ENCODE results near the gene TM4SF5. TPM values are rescaled to one million over a fixed set of nuclear protein-coding genes. Genes with fewer than 3 reads are reported as not detected.

The TM4SF5 gene
- total RNA-seq, 3 donors from 2014 or later (not counting 1 experiment from before 2014, with no cell fraction given) = not detected

- intact Hi-C loops (cut with micrococcal nuclease) = no loop called here
These were observed 18.3 kb upstream of the TM4SF5 start for GRCh38 chr17:4753392-4753791.

DNA sequence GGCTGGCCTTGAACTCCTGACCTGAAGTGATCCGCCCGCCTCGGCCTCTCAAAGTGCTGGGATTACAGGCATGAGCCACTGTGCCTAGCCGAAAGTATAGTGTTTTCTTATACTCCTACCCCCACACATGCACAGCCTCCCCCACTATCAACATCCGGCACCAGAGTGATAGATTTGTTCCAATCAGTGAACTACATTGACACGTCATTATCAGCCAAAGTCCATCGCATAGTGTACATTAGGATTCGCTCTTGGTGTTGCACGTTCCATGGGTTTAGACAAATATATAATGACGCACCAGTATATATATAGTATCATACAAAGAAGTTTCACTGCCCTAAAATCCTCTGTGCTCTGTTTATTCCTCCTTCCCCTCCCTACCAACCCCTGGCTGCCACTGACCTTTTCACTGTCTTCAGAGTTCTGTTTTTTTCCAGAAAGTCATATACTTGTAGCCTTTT is 11.9 kb upstream of the TM4SF5 start:
- TF ChIP-seq, protein P1, sequence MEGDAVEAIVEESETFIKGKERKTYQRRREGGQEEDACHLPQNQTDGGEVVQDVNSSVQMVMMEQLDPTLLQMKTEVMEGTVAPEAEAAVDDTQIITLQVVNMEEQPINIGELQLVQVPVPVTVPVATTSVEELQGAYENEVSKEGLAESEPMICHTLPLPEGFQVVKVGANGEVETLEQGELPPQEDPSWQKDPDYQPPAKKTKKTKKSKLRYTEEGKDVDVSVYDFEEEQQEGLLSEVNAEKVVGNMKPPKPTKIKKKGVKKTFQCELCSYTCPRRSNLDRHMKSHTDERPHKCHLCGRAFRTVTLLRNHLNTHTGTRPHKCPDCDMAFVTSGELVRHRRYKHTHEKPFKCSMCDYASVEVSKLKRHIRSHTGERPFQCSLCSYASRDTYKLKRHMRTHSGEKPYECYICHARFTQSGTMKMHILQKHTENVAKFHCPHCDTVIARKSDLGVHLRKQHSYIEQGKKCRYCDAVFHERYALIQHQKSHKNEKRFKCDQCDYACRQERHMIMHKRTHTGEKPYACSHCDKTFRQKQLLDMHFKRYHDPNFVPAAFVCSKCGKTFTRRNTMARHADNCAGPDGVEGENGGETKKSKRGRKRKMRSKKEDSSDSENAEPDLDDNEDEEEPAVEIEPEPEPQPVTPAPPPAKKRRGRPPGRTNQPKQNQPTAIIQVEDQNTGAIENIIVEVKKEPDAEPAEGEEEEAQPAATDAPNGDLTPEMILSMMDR (IDR thresholded peaks at IDR 0.05) = no peak
- Histone ChIP-seq H3K4me3 (ENCODE audit: low read length) (no peak overlapping the region), H3K36me3 (ENCODE audit: control insufficient read depth, insufficient read depth, low read length) (no peaks in the 10 kb centered on the region), H3K27ac (ENCODE audit: low read length) (no peak overlapping the region), H3K9me3 (ENCODE audit: control insufficient read depth, insufficient read depth, low read length) (no peaks in the 10 kb centered on the region), H3K4me1 (ENCODE audit: control insufficient read depth, insufficient read depth, low read length) (no peaks in the 10 kb centered on the region), H3K27me3 (ENCODE audit: control insufficient read depth, insufficient read depth, low read length) (no peaks in the 10 kb centered on the region)
- H3K36me3 Mint-ChIP-seq = no peaks in the 10 kb centered on the region
- intact Hi-C loops (cut with micrococcal nuclease) = no loop called here
- peaks cover 8% of the 10 kb centered on the region in 2 donors for H3K27me3 Mint-ChIP-seq (ENCODE audit: low read depth in 2 of 2)
- H3K4me3 Mint-ChIP-seq = no peak overlapping the region
- no peaks in the 10 kb centered on the region for H3K9me3 Mint-ChIP-seq
- H3K27ac Mint-ChIP-seq = no peak overlapping the region
- no peaks in the 10 kb centered on the region for H3K4me1 Mint-ChIP-seq
- DNase-seq = no peak
- 87% methylated on average over 10 of the region's 10 CpGs for WGBS (ENCODE audit: insufficient coverage)
- ATAC-seq = peak in 1 of 3 donors; percentile 42

More at GRCh38 chr17:4753392-4753791, 18.3 kb upstream of the TM4SF5 start:
- WGBS (ENCODE audit: insufficient coverage) = no CpG with 5 or more reads among the region's 1 CpG
- H3K4me1 Mint-ChIP-seq = peaks cover 4 to 5% of the 10 kb centered on the region in 2 donors
- H3K9me3 Mint-ChIP-seq = no peaks in the 10 kb centered on the region
- peaks cover 27 to 40% of the 10 kb centered on the region in 2 donors for H3K27me3 Mint-ChIP-seq (ENCODE audit: low read depth in 2 of 2)
- no peaks in the 10 kb centered on the region for H3K36me3 Mint-ChIP-seq
- TF ChIP-seq, protein P1 (IDR thresholded peaks at IDR 0.05) = no peak
- no peak overlapping the region for H3K4me3 ChIP-seq (ENCODE audit: low read length)
- no peaks in the 10 kb centered on the region for H3K9me3 ChIP-seq (ENCODE audit: control insufficient read depth, insufficient read depth, low read length)
- no peak overlapping the region for H3K4me3 Mint-ChIP-seq
- no peaks in the 10 kb centered on the region for H3K36me3 ChIP-seq (ENCODE audit: control insufficient read depth, insufficient read depth, low read length)
- peaks cover 9% of the 10 kb centered on the region for H3K27me3 ChIP-seq (ENCODE audit: control insufficient read depth, insufficient read depth, low read length)
- ATAC-seq (no peak), DNase-seq (no peak)
- peaks cover 3% of the 10 kb centered on the region for H3K4me1 ChIP-seq (ENCODE audit: control insufficient read depth, insufficient read depth, low read length)
- no peak overlapping the region for H3K27ac Mint-ChIP-seq
- no peak overlapping the region for H3K27ac ChIP-seq (ENCODE audit: low read length)

DNA sequence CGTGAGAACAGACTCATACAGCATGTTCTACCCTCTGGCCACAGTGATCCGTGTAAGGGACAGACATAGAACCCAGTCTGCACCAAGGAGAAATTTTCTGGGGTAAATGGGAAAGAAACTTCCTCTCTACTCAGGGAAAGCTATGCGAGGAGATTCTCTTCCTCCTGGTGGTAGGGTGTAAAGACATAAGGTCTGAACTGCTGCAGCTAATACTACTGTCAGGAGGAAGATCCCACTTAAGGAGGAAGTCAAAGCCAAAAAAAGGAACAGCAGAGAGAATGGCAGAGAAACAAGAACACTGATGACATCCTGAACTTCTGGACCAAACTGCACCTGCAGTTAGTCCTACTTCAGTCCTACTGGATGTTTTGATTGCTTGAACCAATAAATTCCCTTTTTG is 7.1 kb upstream of the TM4SF5 start:
- H3K9me3 Mint-ChIP-seq = no peaks in the 10 kb centered on the region
- TF ChIP-seq, protein P1 (IDR thresholded peaks at IDR 0.05) = no peak
- 52% methylated on average over 2 of the region's 3 CpGs for WGBS (ENCODE audit: insufficient coverage)

GRCh38 chr17:4766201-4766600 is 5.5 kb upstream of the TM4SF5 start:
- Mint-ChIP-seq H3K4me3 (no peak overlapping the region), H3K4me1 (no peaks in the 10 kb centered on the region), H3K27me3 (ENCODE audit: low read depth in 2 of 2) (peaks cover 5 to 16% of the 10 kb centered on the region in 2 donors), H3K36me3 (no peaks in the 10 kb centered on the region), H3K27ac (no peak overlapping the region), H3K9me3 (no peaks in the 10 kb centered on the region)
- Histone ChIP-seq H3K27me3 (ENCODE audit: control insufficient read depth, insufficient read depth, low read length) (no peaks in the 10 kb centered on the region), H3K4me1 (ENCODE audit: control insufficient read depth, insufficient read depth, low read length) (no peaks in the 10 kb centered on the region), H3K9me3 (ENCODE audit: control insufficient read depth, insufficient read depth, low read length) (no peaks in the 10 kb centered on the region), H3K36me3 (ENCODE audit: control insufficient read depth, insufficient read depth, low read length) (no peaks in the 10 kb centered on the region), H3K27ac (ENCODE audit: low read length) (peak overlapping the region; percentile 21), H3K4me3 (ENCODE audit: low read length) (no peak overlapping the region)
- WGBS (ENCODE audit: insufficient coverage) = 78% methylated on average over 2 of the region's 3 CpGs
- ATAC-seq (no peak), DNase-seq (no peak)
- intact Hi-C loops (cut with micrococcal nuclease) = no loop called here
- TF ChIP-seq, protein P1 (IDR thresholded peaks at IDR 0.05) = no peak

More for the DNA sequence above, 7.1 kb upstream of the TM4SF5 start:
- H3K4me3 ChIP-seq (ENCODE audit: low read length) = no peak overlapping the region
- intact Hi-C loops (cut with micrococcal nuclease) = no loop called here
- H3K36me3 ChIP-seq (ENCODE audit: control insufficient read depth, insufficient read depth, low read length) = no peaks in the 10 kb centered on the region
- no peaks in the 10 kb centered on the region for H3K4me1 ChIP-seq (ENCODE audit: control insufficient read depth, insufficient read depth, low read length)
- H3K27me3 ChIP-seq (ENCODE audit: control insufficient read depth, insufficient read depth, low read length) = no peaks in the 10 kb centered on the region
- DNase-seq (no peak), ATAC-seq (no peak)
- no peak overlapping the region for H3K4me3 Mint-ChIP-seq
- H3K27me3 Mint-ChIP-seq (ENCODE audit: low read depth in 2 of 2) = peaks cover 5 to 16% of the 10 kb centered on the region in 2 donors
- H3K27ac ChIP-seq (ENCODE audit: low read length) = no peak overlapping the region
- H3K9me3 ChIP-seq (ENCODE audit: control insufficient read depth, insufficient read depth, low read length) = no peaks in the 10 kb centered on the region
- H3K36me3 Mint-ChIP-seq = no peaks in the 10 kb centered on the region
- no peak overlapping the region for H3K27ac Mint-ChIP-seq
- H3K4me1 Mint-ChIP-seq = no peaks in the 10 kb centered on the region
